Right ventricle myocardium superior (tissue), 1 donor: ENCODE results near the gene SSH2. TPM values are rescaled to one million over a fixed set of nuclear protein-coding genes. Genes with fewer than 3 reads are reported as not detected.
"Not testable (repeated sequence)": the region's sequence is repeated elsewhere in the genome, so short reads cannot be mapped to it uniquely, and the experiment has no call there.

ENCODE experiments used
- ATAC-seq: fragments of 200-7000 bp; cut with Tn5 transposase; one replicate; pipeline ENCODE4 v1.9.1; 2020; ENCODE audit warnings: mild to moderate bottlenecking; ENCODE audit not compliant: poor library complexity
- DNase-seq: peaks from one replicate; pipeline ENCODE4 v3.0.0-alpha.2; 2020
- intact Hi-C: fragments of 100-400 bp; cut with DNase I; formaldehyde crosslinking; loops from one replicate; pipeline ENCODE4 v1.11.2; 2022
- total RNA-seq: library from RNA; stranded (reverse); fragmentation: NEBNext Ultra II Directional; extraction: Animal tissue kit (Norgen Biotek cat#: 25700); gene quantifications from one replicate; pipeline ENCODE4 v1.2.1, GENCODE V29; 2021
- donor health status: DM: no; HTN: yes; CAD: no; lungs with severe emphysema.

The SSH2 gene
- total RNA-seq, 1 donor from 2014 or later, result 31.3 TPM

GRCh38 chr17:29726715-29727252, 203.2 kb downstream of the SSH2 start:
- DNase-seq (no peak), ATAC-seq (no peak)
- intact Hi-C loops, result no loop called here

- ATAC-seq, DNase-seq, intact Hi-C loops: not testable (repeated sequence)
Observed at GRCh38 chr17:29725408-29725807, 204.6 kb downstream of the SSH2 start.

- intact Hi-C loops, result no loop called here
- no peak for DNase-seq
- ATAC-seq, result peak; percentile 8
Observed at GRCh38 chr17:29723278-29724047, 206.6 kb downstream of the SSH2 start.

GRCh38 chr17:29722411-29723198, 207.4 kb downstream of the SSH2 start:
- ATAC-seq, result peak; percentile 93
- no peak for DNase-seq
- intact Hi-C loops, result no loop called here

- ATAC-seq (no peak), DNase-seq (no peak)
- intact Hi-C loops, result no loop called here
Observed at GRCh38 chr17:29720551-29720950, 209.5 kb downstream of the SSH2 start.

- DNase-seq (no peak), ATAC-seq (no peak)
- intact Hi-C loops, result no loop called here
Observed at GRCh38 chr17:29719469-29719868, 210.6 kb downstream of the SSH2 start.

GRCh38 chr17:29718446-29719039, 211.5 kb downstream of the SSH2 start:
- DNase-seq, result no peak
- ATAC-seq, result no peak
- intact Hi-C loops, result no loop called here

GRCh38 chr17:29717817-29718216, 212.2 kb downstream of the SSH2 start:
- ATAC-seq (no peak), DNase-seq (no peak)
- intact Hi-C loops, result no loop called here

GRCh38 chr17:29716566-29716965, 213.5 kb downstream of the SSH2 start:
- no peak for ATAC-seq
- DNase-seq, result no peak
- intact Hi-C loops, result no loop called here

GRCh38 chr17:29715680-29716079, 214.3 kb downstream of the SSH2 start:
- DNase-seq (no peak), ATAC-seq (no peak)
- intact Hi-C loops, result no loop called here

GRCh38 chr17:29714146-29714545, 215.9 kb downstream of the SSH2 start:
- intact Hi-C loops, result no loop called here
- DNase-seq, result no peak
- ATAC-seq, result no peak

- DNase-seq (no peak), ATAC-seq (no peak)
- intact Hi-C loops, result no loop called here
Observed at GRCh38 chr17:29713626-29714025, 216.4 kb downstream of the SSH2 start.

- intact Hi-C loops, result no loop called here
- ATAC-seq (no peak), DNase-seq (no peak)
Observed at GRCh38 chr17:29711588-29712385, 218.2 kb downstream of the SSH2 start.

- ATAC-seq, result no peak
- DNase-seq, result no peak
- intact Hi-C loops, result no loop called here
Observed at GRCh38 chr17:29710891-29711418, 219.1 kb downstream of the SSH2 start.

GRCh38 chr17:29710520-29710884, 219.5 kb downstream of the SSH2 start:
- ATAC-seq (peak; percentile 12), DNase-seq (no peak)
- intact Hi-C loops, result no loop called here

GRCh38 chr17:29709866-29710519, 220.0 kb downstream of the SSH2 start:
- intact Hi-C loops, result no loop called here
- ATAC-seq (no peak), DNase-seq (no peak)

- ATAC-seq (no peak), DNase-seq (no peak)
- intact Hi-C loops, result no loop called here
Observed at GRCh38 chr17:29707212-29707571, 222.8 kb downstream of the SSH2 start.

GRCh38 chr17:29706045-29706431, 224.0 kb downstream of the SSH2 start:
- intact Hi-C loops, result no loop called here
- no peak for DNase-seq
- no peak for ATAC-seq
